GM23338 (cell line): Measurements from ENCODE around the gene LIX1. TPM values are rescaled to one million over a fixed set of nuclear protein-coding genes. Genes with fewer than 3 reads are reported as not detected.

Experiments used
- ATAC-seq: fragments of 200-7000 bp; cut with Tn5 transposase; 3 replicates; pipeline ENCODE4 v1.9.1; 2020
- DNase-seq: peaks from one replicate; pipeline ENCODE4 v3.0.0-alpha.2; 2015; ENCODE audit warnings: low spot score
- H2AFZ ChIP-seq: fragments of 200-600 bp; sonication (generic); 2 replicates; pipeline ENCODE4 v1.8.0; 2016; ENCODE audit warnings: antibody characterized with exemption, mild to moderate bottlenecking, moderate library complexity
- H3F3A ChIP-seq: fragments of 200-600 bp; sonication (generic); replicated peaks from 2 replicates; pipeline ENCODE4 v1.8.0; 2017; ENCODE audit warnings: antibody characterized with exemption, mixed run types, low read depth
- H3K27ac ChIP-seq: fragments of 200-600 bp; sonication (generic); 2 replicates; pipeline ENCODE4 v1.6.1; 2016; ENCODE audit warnings: low read depth
- H3K27me3 ChIP-seq: fragments of 200-600 bp; sonication (generic); 2 replicates; pipeline ENCODE4 v1.8.0; 2016; ENCODE audit warnings: mild to moderate bottlenecking, mixed run types, moderate library complexity; ENCODE audit not compliant: insufficient read depth
- H3K36me3 ChIP-seq: fragments of 200-600 bp; sonication (generic); 2 replicates; pipeline ENCODE4 v1.8.0; 2016; ENCODE audit warnings: mild to moderate bottlenecking; ENCODE audit not compliant: insufficient read depth
- H3K4me1 ChIP-seq: fragments of 200-600 bp; sonication (generic); 2 replicates; pipeline ENCODE4 v1.8.0; 2016; ENCODE audit warnings: mild to moderate bottlenecking, moderate library complexity; ENCODE audit not compliant: insufficient read depth
- H3K4me2 ChIP-seq: fragments of 200-600 bp; sonication (generic); 2 replicates; pipeline ENCODE4 v1.7.1; 2017; ENCODE audit warnings: mixed run types
- H3K4me3 ChIP-seq: fragments of 200-600 bp; sonication (generic); 2 replicates; pipeline ENCODE4 v1.6.1; 2016; ENCODE audit warnings: mixed run types
- H3K79me2 ChIP-seq: fragments of 200-600 bp; sonication (generic); replicated peaks from 2 replicates; pipeline ENCODE4 v1.8.0; 2017; ENCODE audit warnings: mild to moderate bottlenecking; ENCODE audit not compliant: insufficient read depth
- H3K9me2 ChIP-seq: fragments of 200-600 bp; sonication (generic); 2 replicates; pipeline ENCODE4 v1.8.0; 2017; ENCODE audit not compliant: insufficient read depth
- H4K20me1 ChIP-seq: fragments of 200-600 bp; sonication (generic); replicated peaks from 2 replicates; pipeline ENCODE4 v1.8.0; 2017; ENCODE audit warnings: mild to moderate bottlenecking; ENCODE audit not compliant: insufficient read depth
- H3K27ac Mint-ChIP-seq: 2 replicates; pipeline ENCODE4 v1.8.0; 2020; ENCODE audit warnings: inconsistent platforms, mild to moderate bottlenecking, moderate library complexity, mixed read lengths
- H3K27me3 Mint-ChIP-seq: 3 replicates; pipeline ENCODE4 v1.8.0; 2022; ENCODE audit warnings: low read depth, mild to moderate bottlenecking, moderate library complexity, mixed read lengths, inconsistent platforms; ENCODE audit not compliant: insufficient read depth, poor library complexity
- H3K36me3 Mint-ChIP-seq: 3 replicates; pipeline ENCODE4 v1.8.0; 2021; ENCODE audit warnings: low read depth, mild to moderate bottlenecking, inconsistent platforms, moderate library complexity, mixed read lengths
- H3K4me1 Mint-ChIP-seq: 3 replicates; pipeline ENCODE4 v1.8.0; 2020; ENCODE audit warnings: mild to moderate bottlenecking, inconsistent platforms, mixed read lengths
- H3K4me3 Mint-ChIP-seq: 3 replicates; pipeline ENCODE4 v1.8.0; 2021; ENCODE audit warnings: moderate library complexity, mild to moderate bottlenecking, inconsistent platforms, mixed read lengths
- H3K9me3 Mint-ChIP-seq: 3 replicates; pipeline ENCODE4 v1.8.0; 2020; ENCODE audit warnings: moderate library complexity, mild to moderate bottlenecking, inconsistent platforms, mixed read lengths
- CREB1 ChIP-seq: fragments of 250-450 bp; sonication (Bioruptor Pico); IDR thresholded peaks from 2 replicates; pipeline ENCODE4 v1.5.0; 2020; ENCODE audit warnings: low read depth, mild to moderate bottlenecking, moderate library complexity
- EZH2 ChIP-seq: fragments of 200-600 bp; sonication (generic); IDR thresholded peaks from one replicate; pipeline ENCODE4 v1.8.0; 2017; ENCODE audit warnings: antibody characterized with exemption, mild to moderate bottlenecking, low read depth; ENCODE audit not compliant: unreplicated experiment
- EZH2phosphoT487 ChIP-seq: fragments of 200-600 bp; sonication (generic); IDR thresholded peaks from one replicate; pipeline ENCODE4 v1.8.1; 2018; ENCODE audit warnings: antibody characterized with exemption; ENCODE audit not compliant: unreplicated experiment
- JUNB ChIP-seq: IDR thresholded peaks from one replicate; pipeline ENCODE4 v1.6.1; 2016; ENCODE audit warnings: antibody characterized with exemption; ENCODE audit not compliant: unreplicated experiment
- NANOG ChIP-seq: IDR thresholded peaks from 2 replicates; pipeline ENCODE4 v1.6.1; 2016; ENCODE audit warnings: antibody characterized with exemption, borderline replicate concordance
- POLR2AphosphoS5 ChIP-seq: IDR thresholded peaks from 2 replicates; pipeline ENCODE4 v1.6.1; 2016; ENCODE audit warnings: antibody characterized with exemption, low read depth
- STAT1 ChIP-seq: IDR thresholded peaks from one replicate; pipeline ENCODE4 v1.6.1; 2016; ENCODE audit warnings: antibody characterized with exemption; ENCODE audit not compliant: unreplicated experiment
- ZNF114 ChIP-seq: fragments of 250-450 bp; sonication (Bioruptor Pico); IDR thresholded peaks from 2 replicates; pipeline ENCODE4 v1.5.0; 2020; ENCODE audit warnings: mild to moderate bottlenecking, moderate library complexity
- ZNF331 ChIP-seq: fragments of 250-450 bp; sonication (Bioruptor Pico); IDR thresholded peaks from 2 replicates; pipeline ENCODE4 v1.5.0; 2020; ENCODE audit warnings: low read depth, mild to moderate bottlenecking, moderate library complexity
- polyA plus RNA-seq: library from polyadenylated mRNA; unstranded; fragments of >200 nt; fragmentation: Nextera tagmentation; extraction: Ambion mirVana; gene quantifications from 2 replicates; pipeline ENCODE4 v1.2.1, GENCODE V29; 2016
- total RNA-seq: library from RNA; depleted of rRNA; stranded (reverse); fragments of >200 nt; shearing (Covaris generic); gene quantifications from 2 replicates; pipeline ENCODE4 v1.2.3, GENCODE V29; 2014
- TF ChIP-seq, protein P1 (sequence below), 2 experiments: fragments of 200-600 bp in 1 of 2; sonication (generic) in 1 of 2; conservative IDR thresholded peaks; 2 replicates each; pipeline versions ENCODE4 v1.5.1 to v1.6.1; 2016 to 2017; ENCODE audit warnings: antibody characterized with exemption in 2 of 2, low read depth in 2 of 2, mild to moderate bottlenecking in 2 of 2, moderate library complexity in 1 of 2
- TF ChIP-seq, protein P2 (sequence below): IDR thresholded peaks from one replicate; pipeline ENCODE4 v1.6.1; 2018; ENCODE audit warnings: antibody characterized with exemption; ENCODE audit not compliant: unreplicated experiment
- TF ChIP-seq, protein P3 (sequence below): IDR thresholded peaks from 2 replicates; pipeline ENCODE4 v1.6.1; 2016; ENCODE audit warnings: antibody characterized with exemption
- TF ChIP-seq, protein P4 (sequence below): fragments of 250-450 bp; sonication (Bioruptor Pico); IDR thresholded peaks from 2 replicates; pipeline ENCODE4 v1.5.0; 2020; ENCODE audit warnings: mild to moderate bottlenecking, moderate library complexity

The LIX1 gene
- total and polyA plus RNA-seq, 2 experiments from 2014 or later, result 0.13 TPM; not detected in 1

DNA sequence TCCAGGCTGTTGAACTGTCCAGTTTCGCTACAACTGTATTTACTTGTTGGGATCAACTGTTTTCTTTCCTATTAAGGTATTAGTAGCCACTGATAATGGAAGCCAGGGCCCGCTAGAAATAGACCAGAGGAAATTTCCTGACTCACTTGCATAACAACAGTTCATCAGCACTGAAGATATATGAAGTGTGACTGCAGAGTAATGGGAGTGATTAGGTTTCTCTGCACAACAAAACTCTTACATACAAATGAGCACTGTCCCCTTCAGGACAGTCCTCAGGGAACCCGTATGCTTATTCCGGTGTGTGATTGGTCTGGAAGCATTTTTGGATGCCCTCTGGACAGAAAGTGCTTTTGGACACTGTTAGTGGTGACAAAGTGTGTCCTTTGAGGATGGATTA is 55.3 kb downstream of the LIX1 start:
- Mint-ChIP-seq H3K4me1 (no peaks in the 10 kb centered on the region), H3K36me3 (peaks cover 13% of the 10 kb centered on the region), H3K27me3 (peaks cover 2% of the 10 kb centered on the region), H3K4me3 (no peak overlapping the region), H3K9me3 (peaks cover 25% of the 10 kb centered on the region), H3K27ac (no peak overlapping the region)
- Histone ChIP-seq H3K27ac (no peak overlapping the region), H3K27me3 (no peaks in the 10 kb centered on the region), H2AFZ (no peak overlapping the region), H3K4me1 (no peaks in the 10 kb centered on the region), H4K20me1 (no peaks in the 10 kb centered on the region), H3F3A (no peaks in the 10 kb centered on the region), H3K36me3 (no peaks in the 10 kb centered on the region), H3K79me2 (no peaks in the 10 kb centered on the region), H3K4me2 (no peak overlapping the region), H3K4me3 (no peak overlapping the region), H3K9me2 (peaks cover 20% of the 10 kb centered on the region; the same call in 1 of the 2 replicates)
- no peak for DNase-seq
- no peak for ATAC-seq
- no peak for TF ChIP-seq NANOG
- no peak for TF ChIP-seq EZH2
- no peak for TF ChIP-seq ZNF331 (CRISPR knock-in tag)
- TF ChIP-seq, protein P1, sequence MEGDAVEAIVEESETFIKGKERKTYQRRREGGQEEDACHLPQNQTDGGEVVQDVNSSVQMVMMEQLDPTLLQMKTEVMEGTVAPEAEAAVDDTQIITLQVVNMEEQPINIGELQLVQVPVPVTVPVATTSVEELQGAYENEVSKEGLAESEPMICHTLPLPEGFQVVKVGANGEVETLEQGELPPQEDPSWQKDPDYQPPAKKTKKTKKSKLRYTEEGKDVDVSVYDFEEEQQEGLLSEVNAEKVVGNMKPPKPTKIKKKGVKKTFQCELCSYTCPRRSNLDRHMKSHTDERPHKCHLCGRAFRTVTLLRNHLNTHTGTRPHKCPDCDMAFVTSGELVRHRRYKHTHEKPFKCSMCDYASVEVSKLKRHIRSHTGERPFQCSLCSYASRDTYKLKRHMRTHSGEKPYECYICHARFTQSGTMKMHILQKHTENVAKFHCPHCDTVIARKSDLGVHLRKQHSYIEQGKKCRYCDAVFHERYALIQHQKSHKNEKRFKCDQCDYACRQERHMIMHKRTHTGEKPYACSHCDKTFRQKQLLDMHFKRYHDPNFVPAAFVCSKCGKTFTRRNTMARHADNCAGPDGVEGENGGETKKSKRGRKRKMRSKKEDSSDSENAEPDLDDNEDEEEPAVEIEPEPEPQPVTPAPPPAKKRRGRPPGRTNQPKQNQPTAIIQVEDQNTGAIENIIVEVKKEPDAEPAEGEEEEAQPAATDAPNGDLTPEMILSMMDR (conservative IDR thresholded peaks at IDR 0.05; ENCODE audit: low read depth in 2 of 2), result no peak
- no peak for TF ChIP-seq JUNB
- no peak for TF ChIP-seq EZH2phosphoT487
- TF ChIP-seq POLR2AphosphoS5, result no peak
- no peak for TF ChIP-seq ZNF114 (CRISPR knock-in tag)
- no peak for TF ChIP-seq CREB1
- TF ChIP-seq, protein P2, sequence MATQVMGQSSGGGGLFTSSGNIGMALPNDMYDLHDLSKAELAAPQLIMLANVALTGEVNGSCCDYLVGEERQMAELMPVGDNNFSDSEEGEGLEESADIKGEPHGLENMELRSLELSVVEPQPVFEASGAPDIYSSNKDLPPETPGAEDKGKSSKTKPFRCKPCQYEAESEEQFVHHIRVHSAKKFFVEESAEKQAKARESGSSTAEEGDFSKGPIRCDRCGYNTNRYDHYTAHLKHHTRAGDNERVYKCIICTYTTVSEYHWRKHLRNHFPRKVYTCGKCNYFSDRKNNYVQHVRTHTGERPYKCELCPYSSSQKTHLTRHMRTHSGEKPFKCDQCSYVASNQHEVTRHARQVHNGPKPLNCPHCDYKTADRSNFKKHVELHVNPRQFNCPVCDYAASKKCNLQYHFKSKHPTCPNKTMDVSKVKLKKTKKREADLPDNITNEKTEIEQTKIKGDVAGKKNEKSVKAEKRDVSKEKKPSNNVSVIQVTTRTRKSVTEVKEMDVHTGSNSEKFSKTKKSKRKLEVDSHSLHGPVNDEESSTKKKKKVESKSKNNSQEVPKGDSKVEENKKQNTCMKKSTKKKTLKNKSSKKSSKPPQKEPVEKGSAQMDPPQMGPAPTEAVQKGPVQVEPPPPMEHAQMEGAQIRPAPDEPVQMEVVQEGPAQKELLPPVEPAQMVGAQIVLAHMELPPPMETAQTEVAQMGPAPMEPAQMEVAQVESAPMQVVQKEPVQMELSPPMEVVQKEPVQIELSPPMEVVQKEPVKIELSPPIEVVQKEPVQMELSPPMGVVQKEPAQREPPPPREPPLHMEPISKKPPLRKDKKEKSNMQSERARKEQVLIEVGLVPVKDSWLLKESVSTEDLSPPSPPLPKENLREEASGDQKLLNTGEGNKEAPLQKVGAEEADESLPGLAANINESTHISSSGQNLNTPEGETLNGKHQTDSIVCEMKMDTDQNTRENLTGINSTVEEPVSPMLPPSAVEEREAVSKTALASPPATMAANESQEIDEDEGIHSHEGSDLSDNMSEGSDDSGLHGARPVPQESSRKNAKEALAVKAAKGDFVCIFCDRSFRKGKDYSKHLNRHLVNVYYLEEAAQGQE, result no peak
- no peak for TF ChIP-seq STAT1
- TF ChIP-seq, protein P3, sequence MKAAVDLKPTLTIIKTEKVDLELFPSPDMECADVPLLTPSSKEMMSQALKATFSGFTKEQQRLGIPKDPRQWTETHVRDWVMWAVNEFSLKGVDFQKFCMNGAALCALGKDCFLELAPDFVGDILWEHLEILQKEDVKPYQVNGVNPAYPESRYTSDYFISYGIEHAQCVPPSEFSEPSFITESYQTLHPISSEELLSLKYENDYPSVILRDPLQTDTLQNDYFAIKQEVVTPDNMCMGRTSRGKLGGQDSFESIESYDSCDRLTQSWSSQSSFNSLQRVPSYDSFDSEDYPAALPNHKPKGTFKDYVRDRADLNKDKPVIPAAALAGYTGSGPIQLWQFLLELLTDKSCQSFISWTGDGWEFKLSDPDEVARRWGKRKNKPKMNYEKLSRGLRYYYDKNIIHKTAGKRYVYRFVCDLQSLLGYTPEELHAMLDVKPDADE, result no peak
- TF ChIP-seq, protein P4, sequence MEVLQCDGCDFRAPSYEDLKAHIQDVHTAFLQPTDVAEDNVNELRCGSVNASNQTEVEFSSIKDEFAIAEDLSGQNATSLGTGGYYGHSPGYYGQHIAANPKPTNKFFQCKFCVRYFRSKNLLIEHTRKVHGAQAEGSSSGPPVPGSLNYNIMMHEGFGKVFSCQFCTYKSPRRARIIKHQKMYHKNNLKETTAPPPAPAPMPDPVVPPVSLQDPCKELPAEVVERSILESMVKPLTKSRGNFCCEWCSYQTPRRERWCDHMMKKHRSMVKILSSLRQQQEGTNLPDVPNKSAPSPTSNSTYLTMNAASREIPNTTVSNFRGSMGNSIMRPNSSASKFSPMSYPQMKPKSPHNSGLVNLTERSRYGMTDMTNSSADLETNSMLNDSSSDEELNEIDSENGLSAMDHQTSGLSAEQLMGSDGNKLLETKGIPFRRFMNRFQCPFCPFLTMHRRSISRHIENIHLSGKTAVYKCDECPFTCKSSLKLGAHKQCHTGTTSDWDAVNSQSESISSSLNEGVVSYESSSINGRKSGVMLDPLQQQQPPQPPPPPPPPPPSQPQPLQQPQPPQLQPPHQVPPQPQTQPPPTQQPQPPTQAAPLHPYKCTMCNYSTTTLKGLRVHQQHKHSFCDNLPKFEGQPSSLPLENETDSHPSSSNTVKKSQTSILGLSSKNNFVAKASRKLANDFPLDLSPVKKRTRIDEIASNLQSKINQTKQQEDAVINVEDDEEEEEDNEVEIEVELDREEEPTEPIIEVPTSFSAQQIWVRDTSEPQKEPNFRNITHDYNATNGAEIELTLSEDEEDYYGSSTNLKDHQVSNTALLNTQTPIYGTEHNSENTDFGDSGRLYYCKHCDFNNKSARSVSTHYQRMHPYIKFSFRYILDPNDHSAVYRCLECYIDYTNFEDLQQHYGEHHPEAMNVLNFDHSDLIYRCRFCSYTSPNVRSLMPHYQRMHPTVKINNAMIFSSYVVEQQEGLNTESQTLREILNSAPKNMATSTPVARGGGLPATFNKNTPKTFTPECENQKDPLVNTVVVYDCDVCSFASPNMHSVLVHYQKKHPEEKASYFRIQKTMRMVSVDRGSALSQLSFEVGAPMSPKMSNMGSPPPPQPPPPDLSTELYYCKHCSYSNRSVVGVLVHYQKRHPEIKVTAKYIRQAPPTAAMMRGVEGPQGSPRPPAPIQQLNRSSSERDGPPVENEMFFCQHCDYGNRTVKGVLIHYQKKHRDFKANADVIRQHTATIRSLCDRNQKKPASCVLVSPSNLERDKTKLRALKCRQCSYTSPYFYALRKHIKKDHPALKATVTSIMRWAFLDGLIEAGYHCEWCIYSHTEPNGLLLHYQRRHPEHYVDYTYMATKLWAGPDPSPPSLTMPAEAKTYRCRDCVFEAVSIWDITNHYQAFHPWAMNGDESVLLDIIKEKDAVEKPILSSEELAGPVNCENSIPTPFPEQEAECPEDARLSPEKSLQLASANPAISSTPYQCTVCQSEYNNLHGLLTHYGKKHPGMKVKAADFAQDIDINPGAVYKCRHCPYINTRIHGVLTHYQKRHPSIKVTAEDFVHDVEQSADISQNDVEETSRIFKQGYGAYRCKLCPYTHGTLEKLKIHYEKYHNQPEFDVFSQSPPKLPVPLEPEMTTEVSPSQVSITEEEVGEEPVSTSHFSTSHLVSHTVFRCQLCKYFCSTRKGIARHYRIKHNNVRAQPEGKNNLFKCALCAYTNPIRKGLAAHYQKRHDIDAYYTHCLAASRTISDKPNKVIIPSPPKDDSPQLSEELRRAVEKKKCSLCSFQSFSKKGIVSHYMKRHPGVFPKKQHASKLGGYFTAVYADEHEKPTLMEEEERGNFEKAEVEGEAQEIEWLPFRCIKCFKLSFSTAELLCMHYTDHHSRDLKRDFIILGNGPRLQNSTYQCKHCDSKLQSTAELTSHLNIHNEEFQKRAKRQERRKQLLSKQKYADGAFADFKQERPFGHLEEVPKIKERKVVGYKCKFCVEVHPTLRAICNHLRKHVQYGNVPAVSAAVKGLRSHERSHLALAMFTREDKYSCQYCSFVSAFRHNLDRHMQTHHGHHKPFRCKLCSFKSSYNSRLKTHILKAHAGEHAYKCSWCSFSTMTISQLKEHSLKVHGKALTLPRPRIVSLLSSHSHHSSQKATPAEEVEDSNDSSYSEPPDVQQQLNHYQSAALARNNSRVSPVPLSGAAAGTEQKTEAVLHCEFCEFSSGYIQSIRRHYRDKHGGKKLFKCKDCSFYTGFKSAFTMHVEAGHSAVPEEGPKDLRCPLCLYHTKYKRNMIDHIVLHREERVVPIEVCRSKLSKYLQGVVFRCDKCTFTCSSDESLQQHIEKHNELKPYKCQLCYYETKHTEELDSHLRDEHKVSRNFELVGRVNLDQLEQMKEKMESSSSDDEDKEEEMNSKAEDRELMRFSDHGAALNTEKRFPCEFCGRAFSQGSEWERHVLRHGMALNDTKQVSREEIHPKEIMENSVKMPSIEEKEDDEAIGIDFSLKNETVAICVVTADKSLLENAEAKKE (CRISPR knock-in tag), result no peak
